Suprapubic skin (tissue), 4 donors: ENCODE data around the gene PDE9A. TPM values are rescaled to one million over a fixed set of nuclear protein-coding genes. Genes with fewer than 3 reads are reported as not detected.
A peak's percentile ranks its signal among the peaks of the same experiment; 100 is the strongest.
"Not testable (repeated sequence)": the region's sequence is repeated elsewhere in the genome, so short reads cannot be mapped to it uniquely, and the experiment has no call there.

Experiments
- DNase-seq, 2 donors: peaks; one replicate each; pipeline ENCODE4 v3.0.0-alpha.2; 2019; ENCODE audit warnings: low spot score in 2 of 2
- H3K27ac ChIP-seq: fragments of 200-600 bp; sonication (generic); one replicate; pipeline ENCODE4 v1.5.1; 2019
- H3K27me3 ChIP-seq: fragments of 200-600 bp; sonication (generic); one replicate; pipeline ENCODE4 v1.5.1; 2019
- H3K36me3 ChIP-seq: fragments of 200-600 bp; sonication (generic); one replicate; pipeline ENCODE4 v1.5.1; 2019
- H3K4me1 ChIP-seq: fragments of 200-600 bp; sonication (generic); one replicate; pipeline ENCODE4 v1.5.1; 2019
- H3K4me3 ChIP-seq: fragments of 200-600 bp; sonication (generic); one replicate; pipeline ENCODE4 v1.5.1; 2019; ENCODE audit warnings: mild to moderate bottlenecking
- H3K9me3 ChIP-seq: fragments of 200-600 bp; sonication (generic); one replicate; pipeline ENCODE4 v1.5.1; 2019
- EP300 ChIP-seq: sonication (generic); formaldehyde crosslinking; IDR thresholded peaks from one replicate; pipeline ENCODE4 v1.6.1; 2017; ENCODE audit warnings: antibody characterized with exemption
- POLR2A ChIP-seq, 2 donors: fragments of 450-650 bp; IDR thresholded peaks; one replicate each; pipeline ENCODE4 v1.6.1; 2017; ENCODE audit warnings: antibody characterized with exemption in 2 of 2, mild to moderate bottlenecking in 2 of 2, moderate library complexity in 2 of 2
- POLR2AphosphoS5 ChIP-seq, 3 donors: sonication (generic); formaldehyde crosslinking; IDR thresholded peaks; one replicate each; pipeline ENCODE4 v1.6.1; 2017; ENCODE audit warnings: antibody characterized with exemption in 3 of 3
- WGBS: methylation state at CpG from one replicate; pipeline ENCODE4 v1.1.5; 2018; 5-methylcytosine and 5-hydroxymethylcytosine counted together
- total RNA-seq, 4 donors: library from RNA; depleted of rRNA; stranded (reverse); fragments of >200 nt; gene quantifications; one replicate each; pipeline ENCODE4 v1.1.0, GENCODE V29; 2016
- TF ChIP-seq, protein P1 (sequence below), 2 donors: fragments of 200-600 bp in 1 of 2; fragments of 450-650 bp in 1 of 2; sonication (generic) in 1 of 2; IDR thresholded peaks; one replicate each; pipeline ENCODE4 v1.5.1; 2016 to 2019; ENCODE audit warnings: antibody characterized with exemption in 2 of 2, mild to moderate bottlenecking in 1 of 2, moderate library complexity in 1 of 2

Gene PDE9A
- total RNA-seq, 4 donors from 2014 or later = 4.5 to 12.0 (median 7.1) TPM

GRCh38 chr21:42716074-42716473, 62.7 kb downstream of the PDE9A start:
- TF ChIP-seq POLR2A (IDR thresholded peaks at IDR 0.05) (no peak), POLR2AphosphoS5 (IDR thresholded peaks at IDR 0.05) (no peak), EP300 (no peak)
- TF ChIP-seq, protein P1, sequence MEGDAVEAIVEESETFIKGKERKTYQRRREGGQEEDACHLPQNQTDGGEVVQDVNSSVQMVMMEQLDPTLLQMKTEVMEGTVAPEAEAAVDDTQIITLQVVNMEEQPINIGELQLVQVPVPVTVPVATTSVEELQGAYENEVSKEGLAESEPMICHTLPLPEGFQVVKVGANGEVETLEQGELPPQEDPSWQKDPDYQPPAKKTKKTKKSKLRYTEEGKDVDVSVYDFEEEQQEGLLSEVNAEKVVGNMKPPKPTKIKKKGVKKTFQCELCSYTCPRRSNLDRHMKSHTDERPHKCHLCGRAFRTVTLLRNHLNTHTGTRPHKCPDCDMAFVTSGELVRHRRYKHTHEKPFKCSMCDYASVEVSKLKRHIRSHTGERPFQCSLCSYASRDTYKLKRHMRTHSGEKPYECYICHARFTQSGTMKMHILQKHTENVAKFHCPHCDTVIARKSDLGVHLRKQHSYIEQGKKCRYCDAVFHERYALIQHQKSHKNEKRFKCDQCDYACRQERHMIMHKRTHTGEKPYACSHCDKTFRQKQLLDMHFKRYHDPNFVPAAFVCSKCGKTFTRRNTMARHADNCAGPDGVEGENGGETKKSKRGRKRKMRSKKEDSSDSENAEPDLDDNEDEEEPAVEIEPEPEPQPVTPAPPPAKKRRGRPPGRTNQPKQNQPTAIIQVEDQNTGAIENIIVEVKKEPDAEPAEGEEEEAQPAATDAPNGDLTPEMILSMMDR (IDR thresholded peaks at IDR 0.05) = no peak
- no peaks in the 10 kb centered on the region for H3K9me3 ChIP-seq
- H3K36me3 ChIP-seq = no peaks in the 10 kb centered on the region
- peaks cover 3% of the 10 kb centered on the region for H3K4me1 ChIP-seq
- H3K27me3 ChIP-seq = no peaks in the 10 kb centered on the region
- DNase-seq = no peak
- no peak overlapping the region for H3K27ac ChIP-seq
- H3K4me3 ChIP-seq = no peak overlapping the region
- WGBS = 66% methylated on average over 3 of the region's 3 CpGs

DNA sequence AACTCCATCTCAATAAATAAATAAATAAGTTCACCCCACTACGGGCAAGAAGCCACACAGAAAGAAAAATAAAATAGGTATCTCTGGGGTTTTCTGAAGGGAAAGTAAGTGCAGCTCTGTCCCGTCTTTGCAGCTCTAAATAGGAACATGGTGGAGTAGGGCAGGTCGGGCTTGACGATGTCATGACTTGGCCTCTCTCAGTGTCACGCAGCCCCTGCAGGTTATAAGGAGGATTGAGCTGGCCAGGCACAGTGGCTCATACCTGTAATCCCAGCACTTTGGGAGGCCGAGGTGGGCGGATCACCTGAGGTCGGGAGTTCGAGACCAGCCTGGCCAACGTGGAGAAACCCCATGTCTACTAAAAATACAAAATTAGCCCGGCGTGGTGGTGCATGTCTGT, 67.1 kb downstream of the PDE9A start:
- not testable (repeated sequence) for H3K27ac ChIP-seq, H3K4me3 ChIP-seq, H3K27me3 ChIP-seq, DNase-seq, H3K36me3 ChIP-seq, H3K9me3 ChIP-seq
- peaks cover 32% of the 10 kb centered on the region for H3K4me1 ChIP-seq
- WGBS = 84% methylated on average over 12 of the region's 12 CpGs

DNA sequence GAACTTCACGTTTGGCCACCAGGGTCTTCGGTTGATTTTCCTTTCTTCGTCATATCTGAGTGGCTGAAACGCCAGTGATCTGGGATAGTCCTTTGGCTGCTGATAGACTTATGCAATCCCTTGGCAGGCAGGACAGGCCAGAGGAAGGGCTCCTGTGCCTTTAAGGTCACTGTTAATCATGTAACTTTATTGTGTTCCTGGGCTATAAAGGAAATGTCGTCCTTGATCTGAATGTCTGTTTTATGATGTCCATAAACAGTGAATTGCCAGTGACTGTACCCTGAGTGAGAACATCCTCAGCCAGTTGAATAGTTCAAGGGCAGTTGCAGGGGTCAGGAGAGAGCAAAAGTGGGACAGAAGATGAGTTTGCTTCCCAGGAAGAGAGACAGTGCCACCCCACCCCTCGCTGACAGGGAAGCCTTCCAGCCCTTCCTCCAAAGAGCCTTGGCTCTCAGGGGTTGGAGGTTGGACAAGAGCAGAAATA, 68.0 kb downstream of the PDE9A start:
- H3K36me3 ChIP-seq = no peaks in the 10 kb centered on the region
- DNase-seq = no peak
- H3K27ac ChIP-seq = peak overlapping the region; percentile 38
- no peaks in the 10 kb centered on the region for H3K9me3 ChIP-seq
- no peak overlapping the region for H3K4me3 ChIP-seq
- no peak for TF ChIP-seq EP300
- TF ChIP-seq, protein P1 (IDR thresholded peaks at IDR 0.05) = no peak
- no peak for TF ChIP-seq POLR2AphosphoS5 (IDR thresholded peaks at IDR 0.05)
- TF ChIP-seq POLR2A (IDR thresholded peaks at IDR 0.05) = no peak
- 27% methylated on average over 6 of the region's 6 CpGs for WGBS
- peaks cover 32% of the 10 kb centered on the region for H3K4me1 ChIP-seq
- no peaks in the 10 kb centered on the region for H3K27me3 ChIP-seq

- Histone ChIP-seq H3K4me3 (no peak overlapping the region), H3K27ac (no peak overlapping the region), H3K9me3 (no peaks in the 10 kb centered on the region), H3K27me3 (no peaks in the 10 kb centered on the region), H3K4me1 (peaks cover 32% of the 10 kb centered on the region), H3K36me3 (no peaks in the 10 kb centered on the region)
- DNase-seq = no peak
- TF ChIP-seq, protein P1 (IDR thresholded peaks at IDR 0.05) = no peak
- TF ChIP-seq POLR2AphosphoS5 (IDR thresholded peaks at IDR 0.05) = no peak
- no peak for TF ChIP-seq POLR2A (IDR thresholded peaks at IDR 0.05)
- no peak for TF ChIP-seq EP300
- 91% methylated on average over 11 of the region's 11 CpGs for WGBS
These were observed 68.7 kb downstream of the PDE9A start for GRCh38 chr21:42722153-42722552.

DNA sequence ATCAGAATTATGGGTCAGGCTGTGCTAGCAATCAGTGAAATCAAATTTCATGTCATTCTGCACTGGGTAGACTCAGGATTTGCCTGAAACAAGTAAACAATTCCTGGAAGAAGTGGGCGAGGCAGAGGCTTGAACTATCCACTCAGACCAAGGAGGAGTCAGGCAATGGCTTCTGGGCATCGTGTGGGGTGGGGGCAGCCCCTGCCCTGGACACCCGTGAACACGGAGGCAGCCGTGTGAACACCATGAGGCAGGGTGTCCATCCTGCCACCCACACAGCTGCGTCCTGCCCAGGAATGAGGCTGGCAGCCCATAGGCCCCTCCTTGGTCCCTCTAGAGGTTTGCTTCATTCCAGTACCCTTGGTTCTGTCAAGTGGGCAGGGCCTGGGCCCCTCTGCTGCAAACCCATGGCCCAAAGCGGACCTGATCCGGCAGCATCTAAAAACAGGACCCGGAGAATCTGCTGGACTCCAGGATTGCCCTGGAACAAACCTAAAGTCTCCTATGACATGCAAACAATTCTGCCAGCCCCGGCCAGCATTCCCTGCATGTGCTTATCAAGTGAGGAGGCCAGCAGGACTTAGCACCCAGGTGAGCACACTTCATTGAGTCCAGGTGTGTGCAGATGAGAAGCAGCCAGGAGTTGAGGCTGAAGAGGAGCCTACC, 69.5 kb downstream of the PDE9A start:
- Histone ChIP-seq H3K36me3 (no peaks in the 10 kb centered on the region), H3K4me3 (no peak overlapping the region), H3K27me3 (no peaks in the 10 kb centered on the region), H3K4me1 (peaks cover 32% of the 10 kb centered on the region), H3K27ac (peak overlapping the region; percentile 37), H3K9me3 (no peaks in the 10 kb centered on the region)
- WGBS = 50% methylated on average over 1 of the region's 10 CpGs
- DNase-seq = no peak
- TF ChIP-seq, protein P1 (IDR thresholded peaks at IDR 0.05) = no peak
- no peak for TF ChIP-seq EP300
- no peak for TF ChIP-seq POLR2A (IDR thresholded peaks at IDR 0.05)
- no peak for TF ChIP-seq POLR2AphosphoS5 (IDR thresholded peaks at IDR 0.05)
